Skeletal muscle tissue (tissue), 4 donors: ENCODE data around the gene TMEM119. TPM values are rescaled to one million over a fixed set of nuclear protein-coding genes. Genes with fewer than 3 reads are reported as not detected.
"Not testable (repeated sequence)": the region's sequence is repeated elsewhere in the genome, so short reads cannot be mapped to it uniquely, and the experiment has no call there.

ENCODE experiments used
- H3K27ac ChIP-seq: one replicate; pipeline ENCODE4 v1.7.0; 2013; ENCODE audit warnings: mild to moderate bottlenecking, low read depth, low read length, inconsistent platforms
- H3K27me3 ChIP-seq, 3 donors: one replicate each; pipeline ENCODE4 v1.7.0; 2013; ENCODE audit warnings: low read length in 3 of 3; ENCODE audit not compliant: control insufficient read depth in 3 of 3, insufficient read depth in 3 of 3
- H3K36me3 ChIP-seq, 3 donors: one replicate each; pipeline ENCODE4 v1.7.0; 2013; ENCODE audit warnings: low read length in 3 of 3; ENCODE audit not compliant: control insufficient read depth in 3 of 3, insufficient read depth in 3 of 3
- H3K4me1 ChIP-seq, 3 donors: one replicate each; pipeline ENCODE4 v1.7.0; 2013; ENCODE audit warnings: low read length in 3 of 3, mild to moderate bottlenecking in 3 of 3; ENCODE audit not compliant: control insufficient read depth in 3 of 3, insufficient read depth in 3 of 3
- H3K4me3 ChIP-seq, 3 donors: one replicate each; pipeline ENCODE4 v1.7.0; 2013; ENCODE audit warnings: low read length in 3 of 3
- H3K9ac ChIP-seq, 3 donors: one replicate each; pipeline ENCODE4 v1.7.0; 2013; ENCODE audit warnings: low read length in 3 of 3, mild to moderate bottlenecking in 3 of 3, moderate library complexity in 2 of 3, low read depth in 1 of 3
- H3K9me3 ChIP-seq, 3 donors: one replicate each; pipeline ENCODE4 v1.7.0; 2013; ENCODE audit warnings: low read length in 3 of 3; ENCODE audit not compliant: control insufficient read depth in 3 of 3
- total RNA-seq: library from RNA; depleted of rRNA; stranded (reverse); fragments of >200 nt; gene quantifications from one replicate; pipeline ENCODE4 v1.2.3, GENCODE V29; 2014
- donor health status: Osteomylitis.

Gene TMEM119
- total RNA-seq, 1 donor from 2014 or later, result 37.1 TPM

DNA sequence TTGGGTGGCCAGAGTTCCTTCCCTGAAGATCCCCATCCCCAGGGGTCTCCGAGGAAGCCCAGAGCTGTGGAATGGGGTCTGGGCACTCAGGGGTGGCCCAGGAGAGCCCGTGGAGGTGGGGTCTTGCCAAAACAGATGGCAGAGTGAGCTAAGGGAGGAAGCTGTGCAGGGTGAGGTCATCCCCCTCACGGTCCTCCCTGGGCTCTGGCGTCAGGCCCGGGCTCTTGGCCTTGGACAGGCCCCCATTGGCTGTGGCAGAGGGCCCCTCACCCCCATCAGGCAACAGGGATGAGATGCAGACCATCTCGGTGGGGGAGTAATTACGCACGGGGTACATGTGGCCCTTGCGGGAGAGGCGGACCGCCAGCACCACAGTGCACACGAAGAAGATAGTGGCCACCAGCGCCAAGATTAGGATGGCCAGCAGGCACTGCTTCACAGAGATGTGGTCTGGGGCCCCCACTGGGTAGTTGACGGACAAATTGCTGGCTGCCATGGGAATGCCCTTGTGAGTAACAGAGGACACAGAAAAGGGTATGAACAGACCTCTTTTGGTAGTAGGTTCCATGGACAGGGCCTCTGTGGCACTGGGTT, 25.1 kb upstream of the TMEM119 start:
- Histone ChIP-seq H3K9ac (no peak overlapping the region), H3K36me3 (no peaks in the 10 kb centered on the region), H3K27me3 (no peaks in the 10 kb centered on the region), H3K27ac (no peak overlapping the region), H3K4me1 (peaks cover 2 to 6% (median 3%) of the 10 kb centered on the region in 3 donors), H3K9me3 (no peaks in the 10 kb centered on the region), H3K4me3 (no peak overlapping the region)

- Histone ChIP-seq H3K4me3 (no peak overlapping the region), H3K9ac (no peak overlapping the region), H3K9me3 (no peaks in the 10 kb centered on the region), H3K4me1 (peaks cover 4 to 10% (median 5%) of the 10 kb centered on the region in 3 donors), H3K27me3 (no peaks in the 10 kb centered on the region), H3K27ac (no peak overlapping the region), H3K36me3 (no peaks in the 10 kb centered on the region)
Measured at GRCh38 chr12:108622421-108622820, 24.5 kb upstream of the TMEM119 start.

DNA sequence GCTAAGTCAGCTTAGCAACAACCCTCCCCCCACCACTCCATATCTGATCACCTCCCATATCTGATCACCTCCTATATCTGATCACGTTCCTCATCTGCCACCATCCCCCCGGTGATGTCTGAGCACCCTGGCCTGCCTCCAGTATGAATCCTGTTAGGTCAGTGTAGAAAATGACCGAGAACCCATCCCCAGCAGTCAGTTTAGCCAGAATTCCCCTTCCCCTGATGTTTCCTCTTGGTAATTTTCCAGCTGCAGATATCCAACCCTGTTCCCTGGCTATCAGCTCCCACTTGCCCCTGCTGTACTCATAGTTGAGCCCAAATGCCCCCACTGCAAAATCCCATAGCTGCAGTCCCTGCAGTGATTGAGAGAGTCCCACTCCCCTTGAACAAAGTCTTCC, 23.3 kb upstream of the TMEM119 start:
- H3K9ac ChIP-seq, result no peak overlapping the region
- H3K4me1 ChIP-seq, result peaks cover 5 to 16% (median 5%) of the 10 kb centered on the region in 3 donors
- no peaks in the 10 kb centered on the region for H3K36me3 ChIP-seq
- no peaks in the 10 kb centered on the region for H3K9me3 ChIP-seq
- no peaks in the 10 kb centered on the region for H3K27me3 ChIP-seq
- H3K4me3 ChIP-seq, result no peak overlapping the region
- H3K27ac ChIP-seq, result no peak overlapping the region

DNA sequence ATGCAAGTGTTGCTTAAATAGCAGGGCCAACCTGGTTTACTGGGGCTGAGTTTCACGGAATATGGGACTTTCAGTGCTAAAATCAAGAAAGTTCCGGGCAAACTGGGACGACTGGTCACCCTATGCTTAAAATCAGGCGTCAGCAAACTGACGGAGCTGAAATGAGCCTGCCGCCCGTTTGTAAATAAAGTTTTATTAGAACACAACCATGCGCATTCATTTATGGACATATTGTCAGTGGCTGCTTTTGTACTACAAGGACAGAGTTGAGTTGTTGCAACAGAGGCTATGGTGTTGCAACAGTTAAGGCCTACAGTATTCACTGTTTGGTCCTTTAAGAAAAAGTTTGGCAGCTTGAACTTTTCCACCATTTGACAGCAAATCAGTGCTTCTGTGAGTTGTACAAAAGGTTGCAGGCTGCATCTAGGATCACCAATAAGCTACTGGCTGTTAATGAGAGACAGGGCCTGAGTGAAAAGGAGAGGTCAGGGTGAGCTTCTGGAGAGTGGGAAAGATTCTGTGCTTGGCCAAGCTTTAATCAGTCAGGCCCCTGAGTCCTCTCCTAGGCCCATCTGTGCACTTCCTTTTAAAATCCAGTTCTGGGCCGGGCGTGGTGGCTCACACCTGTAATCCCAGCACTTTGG, 22.5 kb upstream of the TMEM119 start:
- Histone ChIP-seq H3K36me3 (no peaks in the 10 kb centered on the region), H3K27ac (no peak overlapping the region), H3K27me3 (no peaks in the 10 kb centered on the region), H3K9me3 (no peaks in the 10 kb centered on the region), H3K4me1 (peaks cover 5 to 16% (median 5%) of the 10 kb centered on the region in 3 donors), H3K9ac (no peak overlapping the region), H3K4me3 (no peak overlapping the region)

DNA sequence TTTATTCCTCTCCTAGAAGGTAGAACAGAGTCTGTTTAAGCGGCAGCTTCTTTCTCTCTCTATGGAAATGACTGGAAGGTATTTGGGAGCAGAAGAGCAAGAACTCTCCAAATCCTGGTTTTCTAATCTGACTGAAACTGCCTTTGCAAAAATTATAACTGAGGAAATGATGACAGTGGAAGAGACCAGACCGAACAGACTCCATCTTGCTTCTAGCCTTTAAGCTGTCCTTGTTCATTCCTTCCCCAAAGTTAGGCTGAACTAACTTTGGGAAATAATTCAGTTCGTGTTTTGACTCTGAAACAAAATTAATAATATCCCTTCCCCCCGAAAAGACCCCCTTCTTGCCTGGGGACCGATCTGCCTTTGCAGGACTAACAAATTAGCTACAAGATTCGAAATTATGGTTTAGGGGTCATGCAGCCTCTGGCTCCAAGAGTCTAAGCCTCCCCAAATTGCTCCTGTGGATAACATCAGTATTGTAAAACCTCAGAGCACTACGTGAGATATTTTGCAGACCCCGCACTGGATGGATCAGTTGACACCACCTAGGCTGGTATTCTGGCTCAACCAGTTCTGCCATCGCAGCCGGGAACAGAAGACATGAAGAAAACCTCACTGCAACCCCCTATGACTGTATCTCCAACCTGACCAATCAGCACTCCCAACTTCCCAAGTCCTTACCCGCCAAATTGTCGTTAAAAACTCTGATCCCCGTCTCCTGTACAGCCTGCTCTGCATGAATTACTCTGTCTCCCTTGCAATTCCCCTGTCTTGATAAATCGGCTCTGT, 21.7 kb upstream of the TMEM119 start:
- Histone ChIP-seq H3K27ac (no peak overlapping the region), H3K9ac (no peak overlapping the region)

GRCh38 chr12:108618953-108619274, 21.0 kb upstream of the TMEM119 start:
- H3K4me1 ChIP-seq, result peaks cover 5 to 16% (median 5%) of the 10 kb centered on the region in 3 donors
- not testable (repeated sequence) for H3K27me3 ChIP-seq, H3K36me3 ChIP-seq, H3K9me3 ChIP-seq, H3K9ac ChIP-seq, H3K4me3 ChIP-seq, H3K27ac ChIP-seq

More for the DNA sequence above, 21.7 kb upstream of the TMEM119 start:
- Histone ChIP-seq H3K4me1 (peaks cover 5 to 16% (median 5%) of the 10 kb centered on the region in 3 donors), H3K4me3 (no peak overlapping the region), H3K9me3 (no peaks in the 10 kb centered on the region), H3K27me3 (no peaks in the 10 kb centered on the region), H3K36me3 (no peaks in the 10 kb centered on the region)

DNA sequence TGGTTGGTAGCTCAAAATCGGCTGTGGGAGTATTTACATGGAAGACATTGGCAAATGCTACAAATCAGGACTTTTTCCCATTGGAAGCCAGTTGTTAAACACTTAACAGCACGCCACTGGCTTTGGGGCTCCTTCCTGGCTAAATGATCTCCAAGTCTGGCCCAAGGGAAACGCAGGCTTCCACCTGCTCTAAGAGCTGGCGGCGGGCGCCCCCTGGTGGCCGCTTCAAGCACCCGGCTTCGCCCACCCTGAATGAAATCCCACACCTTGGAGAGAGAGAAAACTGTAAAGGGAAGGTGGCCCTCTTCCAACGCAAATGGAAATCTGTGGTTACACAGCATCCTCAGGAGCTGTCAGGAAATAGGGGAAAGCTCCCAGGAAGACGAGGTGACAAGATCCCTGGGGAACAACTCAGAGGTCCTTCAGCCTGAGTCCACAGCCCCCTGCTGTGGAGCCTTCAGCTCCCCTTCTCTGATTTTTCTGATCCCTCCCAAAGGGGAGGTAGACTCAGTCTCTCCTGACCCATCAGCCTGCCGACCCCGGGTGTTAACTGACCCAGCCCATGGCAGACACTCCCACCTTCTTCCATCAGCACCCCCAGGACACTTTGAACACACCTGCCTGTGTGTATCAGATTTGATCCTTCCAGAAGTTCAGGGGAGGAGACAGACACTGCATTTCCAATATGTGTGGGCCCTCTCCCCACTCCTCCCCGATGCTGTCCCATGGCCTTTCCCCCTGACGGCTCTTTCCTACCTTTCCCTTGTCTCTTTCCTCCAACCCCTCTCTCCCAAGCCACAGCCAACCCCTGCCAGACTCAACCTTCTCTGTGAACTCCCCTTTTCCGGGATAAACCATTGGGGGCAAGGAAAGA, 20.4 kb upstream of the TMEM119 start:
- no peaks in the 10 kb centered on the region for H3K36me3 ChIP-seq
- H3K9me3 ChIP-seq, result no peaks in the 10 kb centered on the region
- H3K27ac ChIP-seq, result no peak overlapping the region
- H3K4me3 ChIP-seq, result no peak overlapping the region
- H3K9ac ChIP-seq, result peak overlapping the region in 1 of 3 donors; percentile 45
- H3K27me3 ChIP-seq, result no peaks in the 10 kb centered on the region
- peaks cover 5 to 16% (median 5%) of the 10 kb centered on the region in 3 donors for H3K4me1 ChIP-seq

GRCh38 chr12:108616941-108617858, 19.3 kb upstream of the TMEM119 start:
- Histone ChIP-seq H3K27ac (no peak overlapping the region), H3K4me1 (peaks cover 4 to 11% (median 5%) of the 10 kb centered on the region in 3 donors), H3K4me3 (no peak overlapping the region), H3K9ac (no peak overlapping the region), H3K36me3 (no peaks in the 10 kb centered on the region), H3K9me3 (no peaks in the 10 kb centered on the region), H3K27me3 (peaks cover 0 to 3% (median under 1%) of the 10 kb centered on the region in 3 donors)

GRCh38 chr12:108616359-108616758, 18.5 kb upstream of the TMEM119 start:
- no peaks in the 10 kb centered on the region for H3K9me3 ChIP-seq

More at GRCh38 chr12:108616359-108616758, 18.5 kb upstream of the TMEM119 start:
- H3K27ac ChIP-seq, result no peak overlapping the region
- no peaks in the 10 kb centered on the region for H3K36me3 ChIP-seq
- H3K27me3 ChIP-seq, result peaks cover 0 to 5% (median 3%) of the 10 kb centered on the region in 3 donors
- no peak overlapping the region for H3K4me3 ChIP-seq
- peaks cover 3 to 11% (median 5%) of the 10 kb centered on the region in 3 donors for H3K4me1 ChIP-seq
- H3K9ac ChIP-seq, result no peak overlapping the region
